ENCODE data around the gene PLP1.

DNA sequence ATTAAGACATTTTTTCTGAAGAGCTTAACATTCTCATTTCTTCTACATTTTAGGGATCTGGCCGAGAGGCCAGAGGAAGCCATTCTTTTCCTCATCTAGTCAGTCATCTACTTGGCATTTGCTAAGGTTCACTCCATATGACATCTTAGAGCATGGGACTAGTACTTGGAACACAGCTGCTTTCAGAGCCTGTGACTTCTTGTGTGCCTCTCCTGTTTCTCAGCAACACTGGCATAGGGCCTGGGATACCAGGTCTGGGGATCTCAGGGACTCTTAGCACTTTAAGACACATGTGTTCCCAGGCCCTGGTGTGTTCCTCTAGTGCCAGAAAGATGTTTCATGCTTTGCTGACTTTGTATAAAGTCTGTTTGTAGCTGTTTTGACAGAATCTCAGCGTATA is 7.3 kb downstream of the PLP1 start:
- TF ChIP-seq, protein P1, sequence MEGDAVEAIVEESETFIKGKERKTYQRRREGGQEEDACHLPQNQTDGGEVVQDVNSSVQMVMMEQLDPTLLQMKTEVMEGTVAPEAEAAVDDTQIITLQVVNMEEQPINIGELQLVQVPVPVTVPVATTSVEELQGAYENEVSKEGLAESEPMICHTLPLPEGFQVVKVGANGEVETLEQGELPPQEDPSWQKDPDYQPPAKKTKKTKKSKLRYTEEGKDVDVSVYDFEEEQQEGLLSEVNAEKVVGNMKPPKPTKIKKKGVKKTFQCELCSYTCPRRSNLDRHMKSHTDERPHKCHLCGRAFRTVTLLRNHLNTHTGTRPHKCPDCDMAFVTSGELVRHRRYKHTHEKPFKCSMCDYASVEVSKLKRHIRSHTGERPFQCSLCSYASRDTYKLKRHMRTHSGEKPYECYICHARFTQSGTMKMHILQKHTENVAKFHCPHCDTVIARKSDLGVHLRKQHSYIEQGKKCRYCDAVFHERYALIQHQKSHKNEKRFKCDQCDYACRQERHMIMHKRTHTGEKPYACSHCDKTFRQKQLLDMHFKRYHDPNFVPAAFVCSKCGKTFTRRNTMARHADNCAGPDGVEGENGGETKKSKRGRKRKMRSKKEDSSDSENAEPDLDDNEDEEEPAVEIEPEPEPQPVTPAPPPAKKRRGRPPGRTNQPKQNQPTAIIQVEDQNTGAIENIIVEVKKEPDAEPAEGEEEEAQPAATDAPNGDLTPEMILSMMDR (IDR thresholded peaks at IDR 0.05): no peak
- TF ChIP-seq EP300 (IDR thresholded peaks at IDR 0.05): no peak
- no peak for TF ChIP-seq POLR2A (IDR thresholded peaks at IDR 0.05)
